Cardiac septum (tissue), 1 donor: ENCODE measurements around the gene PHLDB1. TPM values are rescaled to one million over a fixed set of nuclear protein-coding genes. Genes with fewer than 3 reads are reported as not detected.
A peak's percentile ranks its signal among the peaks of the same experiment; 100 is the strongest.
"Not testable (repeated sequence)": the region's sequence is repeated elsewhere in the genome, so short reads cannot be mapped to it uniquely, and the experiment has no call there.

ENCODE experiments used
- DNase-seq: peaks from one replicate; pipeline ENCODE4 v3.0.0-alpha.2; 2020; ENCODE audit warnings: low spot score
- intact Hi-C: fragments of 100-400 bp; cut with DNase I; formaldehyde crosslinking; loops from one replicate; pipeline ENCODE4 v1.14.0; 2022
- total RNA-seq: library from RNA; stranded (reverse); fragmentation: NEBNext Ultra II Directional; extraction: Animal tissue kit (Norgen Biotek cat#: 25700); gene quantifications from one replicate; pipeline ENCODE4 v1.2.1, GENCODE V29; 2021
- donor health status: DM: no; HTN: no; CAD: no.

PHLDB1 gene
- total RNA-seq, 1 donor from 2014 or later = 155 TPM

GRCh38 chr11:118603709-118604108, 3.7 kb upstream of the PHLDB1 start:
- peak; percentile 27 for DNase-seq
- intact Hi-C loops = not testable (repeated sequence)

GRCh38 chr11:118604566-118604965, 2.8 kb upstream of the PHLDB1 start:
- intact Hi-C loops = no loop called here
- peak; percentile 50 for DNase-seq

GRCh38 chr11:118605116-118605867, 2.1 kb upstream of the PHLDB1 start:
- intact Hi-C loops = loop anchor here (5.0 kb wide), 2 partner anchors 52 to 187 kb away; partner anchors contain the start of gene DDX6

GRCh38 chr11:118606157-118606843, 1.1 kb upstream of the PHLDB1 start:
- peak; percentile 59 for DNase-seq

More at GRCh38 chr11:118605116-118605867, 2.1 kb upstream of the PHLDB1 start:
- DNase-seq = peak; percentile 81

GRCh38 chr11:118606844-118607228, 579 bp upstream of the PHLDB1 start:
- intact Hi-C loops = loop anchor here (5.0 kb wide), 2 partner anchors 50 to 185 kb away; partner anchors contain the start of gene DDX6
- DNase-seq = peak; percentile 22

More at GRCh38 chr11:118606157-118606843, 1.1 kb upstream of the PHLDB1 start:
- intact Hi-C loops = loop anchor here (5.0 kb wide), 2 partner anchors 51 to 186 kb away; partner anchors contain the start of gene DDX6

- intact Hi-C loops = loop anchor here (5.0 kb wide), 2 partner anchors 49 to 184 kb away; partner anchors contain the start of gene DDX6
- peak; percentile 85 for DNase-seq
Measured at GRCh38 chr11:118608360-118609227, 1.2 kb downstream of the PHLDB1 start.

GRCh38 chr11:118609380-118610224, 2.2 kb downstream of the PHLDB1 start:
- intact Hi-C loops = loop anchor here (5.0 kb wide), 3 partner anchors 37 to 183 kb away; partner anchors contain the start of genes ARCN1 and DDX6
- DNase-seq = peak; percentile 76

- intact Hi-C loops = loop anchor here (5.0 kb wide), 1 partner anchor 38 kb away; the partner anchor contains the start of gene ARCN1
- DNase-seq = peak; percentile 74
Measured at GRCh38 chr11:118610225-118610772, 2.9 kb downstream of the PHLDB1 start.

- intact Hi-C loops = loop anchor here (5.0 kb wide), 1 partner anchor 39 kb away; the partner anchor contains the start of gene ARCN1
- DNase-seq = peak; percentile 91
Measured at GRCh38 chr11:118610773-118611432, 3.5 kb downstream of the PHLDB1 start.

- DNase-seq = peak; percentile 46
- intact Hi-C loops = loop anchor here (5.0 kb wide), 1 partner anchor 39 kb away; the partner anchor contains the start of gene ARCN1
Measured at GRCh38 chr11:118611433-118611795, 4.0 kb downstream of the PHLDB1 start.

GRCh38 chr11:118612378-118612777, 5.0 kb downstream of the PHLDB1 start:
- intact Hi-C loops = loop anchor here (5.0 kb wide), 1 partner anchor 40 kb away; the partner anchor contains the start of gene ARCN1
- peak; percentile 74 for DNase-seq

- intact Hi-C loops = loop anchor here (5.0 kb wide), 1 partner anchor 42 kb away; the partner anchor contains the start of gene ARCN1
- DNase-seq = peak; percentile 19
Measured at GRCh38 chr11:118614511-118614910, 7.1 kb downstream of the PHLDB1 start.

- DNase-seq = peak; percentile 61
- intact Hi-C loops = no loop called here
Measured at GRCh38 chr11:118615282-118615975, 8.0 kb downstream of the PHLDB1 start.

- intact Hi-C loops = no loop called here
- DNase-seq = peak; percentile 55
Measured at GRCh38 chr11:118615976-118616371, 8.6 kb downstream of the PHLDB1 start.

GRCh38 chr11:118618115-118618990, 10.9 kb downstream of the PHLDB1 start:
- intact Hi-C loops = no loop called here
- peak; percentile 79 for DNase-seq

- peak; percentile 80 for DNase-seq
- intact Hi-C loops = no loop called here
Measured at GRCh38 chr11:118618991-118619375, 11.6 kb downstream of the PHLDB1 start.
